ENCODE measurements around the gene FSTL4.

DNA sequence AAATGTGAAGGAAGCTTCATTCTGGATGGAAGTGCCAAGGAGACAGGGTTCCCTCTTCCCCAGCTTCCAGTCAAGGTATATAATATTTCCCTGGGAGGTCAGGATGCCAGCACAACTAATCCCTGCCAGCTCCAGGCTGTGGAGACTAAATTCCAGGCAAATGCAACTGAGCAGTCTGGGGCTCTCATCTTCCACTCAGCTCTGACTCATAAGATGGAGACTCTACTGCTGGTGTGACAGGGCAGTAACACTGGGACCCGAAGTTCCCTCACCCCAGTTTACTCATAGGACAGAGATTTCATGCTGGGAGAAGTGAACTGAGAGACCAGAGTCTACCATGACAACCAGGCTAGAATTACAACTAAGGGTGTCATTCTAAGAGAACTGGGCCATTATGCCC lies 235.4 kb downstream of the FSTL4 start:
- TF ChIP-seq SRF (IDR thresholded peaks at IDR 0.05; ENCODE audit: low read depth, low read length) (no peak), CAMTA2 (CRISPR knock-in tag; IDR thresholded peaks at IDR 0.05; ENCODE audit: borderline replicate concordance) (no peak), JUND (CRISPR knock-in tag; IDR thresholded peaks at IDR 0.05) (no peak), EHMT2 (IDR thresholded peaks at IDR 0.05; ENCODE audit: borderline replicate concordance, low read depth, low read length) (no peak), ZNF263 (CRISPR knock-in tag; IDR thresholded peaks at IDR 0.05) (no peak), POLR2AphosphoS2 (IDR thresholded peaks at IDR 0.05; ENCODE audit: low read depth, low read length) (no peak), ZFAT (CRISPR knock-in tag; conservative IDR thresholded peaks at IDR 0.05) (no peak)
- TF ChIP-seq, protein P1, sequence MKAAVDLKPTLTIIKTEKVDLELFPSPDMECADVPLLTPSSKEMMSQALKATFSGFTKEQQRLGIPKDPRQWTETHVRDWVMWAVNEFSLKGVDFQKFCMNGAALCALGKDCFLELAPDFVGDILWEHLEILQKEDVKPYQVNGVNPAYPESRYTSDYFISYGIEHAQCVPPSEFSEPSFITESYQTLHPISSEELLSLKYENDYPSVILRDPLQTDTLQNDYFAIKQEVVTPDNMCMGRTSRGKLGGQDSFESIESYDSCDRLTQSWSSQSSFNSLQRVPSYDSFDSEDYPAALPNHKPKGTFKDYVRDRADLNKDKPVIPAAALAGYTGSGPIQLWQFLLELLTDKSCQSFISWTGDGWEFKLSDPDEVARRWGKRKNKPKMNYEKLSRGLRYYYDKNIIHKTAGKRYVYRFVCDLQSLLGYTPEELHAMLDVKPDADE (CRISPR knock-in tag; IDR thresholded peaks at IDR 0.05) = no peak

All from HepG2 (cell line).